HG02970 (cell line): ENCODE results near the gene BAX.

Experiments used
- ATAC-seq: cut with Tn5 transposase; IDR thresholded peaks from one replicate; pipeline ENCODE4 v1.9.1; 2021; ENCODE audit warnings: mild to moderate bottlenecking, moderate library complexity, moderate number of reproducible peaks; ENCODE audit not compliant: unreplicated experiment, low FRiP score

The BAX gene

GRCh38 chr19:48977061-48977460 is 22.4 kb downstream of the BAX start:
- no peak for ATAC-seq

GRCh38 chr19:48982280-48982679 is 27.6 kb downstream of the BAX start:
- no peak for ATAC-seq

- ATAC-seq = no peak
These were observed 31.0 kb downstream of the BAX start for GRCh38 chr19:48985711-48986110.

- ATAC-seq = no peak
These were observed 31.5 kb downstream of the BAX start for GRCh38 chr19:48986211-48986610.

- no peak for ATAC-seq
These were observed 32.6 kb downstream of the BAX start for GRCh38 chr19:48987323-48987722.

- ATAC-seq = no peak
These were observed 33.6 kb downstream of the BAX start for GRCh38 chr19:48988286-48988685.

GRCh38 chr19:48988860-48989259 is 34.2 kb downstream of the BAX start:
- ATAC-seq = no peak

GRCh38 chr19:48989701-48990291 is 35.1 kb downstream of the BAX start:
- no peak for ATAC-seq

- ATAC-seq = no peak
These were observed 35.7 kb downstream of the BAX start for GRCh38 chr19:48990400-48990799.

GRCh38 chr19:48991011-48991609 is 36.4 kb downstream of the BAX start:
- ATAC-seq = no peak

GRCh38 chr19:48991873-48992580 is 37.4 kb downstream of the BAX start:
- no peak for ATAC-seq

- no peak for ATAC-seq
These were observed 38.0 kb downstream of the BAX start for GRCh38 chr19:48992581-48993174.

GRCh38 chr19:48993175-48994034 is 38.7 kb downstream of the BAX start, which contains the start of the genes GYS1 and RUVBL2:
GYS1 (minus strand) TSS chr19:48993309; CDS start chr19:48993112, 197 bp downstream.
RUVBL2 (plus strand) TSS chr19:48993887; CDS start chr19:48993912, 25 bp downstream.
- ATAC-seq = peak; percentile 90

- no peak for ATAC-seq
These were observed 39.3 kb downstream of the BAX start for GRCh38 chr19:48994035-48994386.

GRCh38 chr19:48997972-48998371 is 43.3 kb downstream of the BAX start:
- no peak for ATAC-seq

GRCh38 chr19:48999481-49000325 is 45.0 kb downstream of the BAX start:
- ATAC-seq = no peak

GRCh38 chr19:49004133-49004532 is 49.5 kb downstream of the BAX start:
- no peak for ATAC-seq

- ATAC-seq = no peak
These were observed 50.4 kb downstream of the BAX start for GRCh38 chr19:49004964-49005614.

- ATAC-seq = no peak
These were observed 52.2 kb downstream of the BAX start for GRCh38 chr19:49006905-49007304.
